ENCODE measurements around the gene TSPAN10. TPM values are rescaled to one million over a fixed set of nuclear protein-coding genes. Genes with fewer than 3 reads are reported as not detected.
A peak's percentile ranks its signal among the peaks of the same experiment; 100 is the strongest.
"Not testable (repeated sequence)": the region's sequence is repeated elsewhere in the genome, so short reads cannot be mapped to it uniquely, and the experiment has no call there.

Gene TSPAN10
- total RNA-seq, 6 experiments from 2014 or later, result 14.3 to 19.6 (median 17.2) TPM

DNA sequence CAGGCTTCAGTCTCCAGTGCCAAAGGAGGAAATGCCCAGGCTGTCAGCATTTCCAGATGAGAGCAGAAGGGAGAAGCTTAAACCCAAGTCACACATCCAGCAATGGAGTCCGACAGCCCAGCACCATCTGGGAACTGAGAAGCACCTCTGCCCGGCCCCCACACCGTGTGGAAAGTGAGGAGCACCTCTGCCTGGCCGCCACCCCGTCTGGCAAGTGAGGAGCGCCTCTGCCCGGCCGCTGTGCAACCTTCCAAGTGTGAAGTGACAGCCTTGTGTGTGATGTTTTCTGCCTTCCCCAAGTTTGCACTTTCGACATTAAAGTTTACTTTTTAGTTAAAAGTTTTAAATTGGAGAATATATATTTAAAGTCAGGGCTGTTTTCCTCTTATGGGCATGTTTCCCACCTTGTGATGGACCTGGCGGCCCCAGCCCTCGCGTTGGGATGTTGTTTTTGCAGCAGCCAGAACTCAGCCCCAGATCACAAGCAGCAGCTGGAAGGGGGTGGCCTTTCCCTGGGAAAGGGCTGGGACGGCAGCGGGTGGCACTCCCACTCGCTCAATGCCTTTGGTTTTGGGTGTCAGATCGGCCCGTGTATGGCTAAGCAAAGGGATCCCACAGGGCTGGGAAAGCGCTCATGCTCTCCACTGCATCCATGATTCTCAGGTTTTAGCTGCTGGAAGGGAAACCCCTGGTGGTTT is 36.7 kb downstream of the TSPAN10 start:
- no peak for DNase-seq

DNA sequence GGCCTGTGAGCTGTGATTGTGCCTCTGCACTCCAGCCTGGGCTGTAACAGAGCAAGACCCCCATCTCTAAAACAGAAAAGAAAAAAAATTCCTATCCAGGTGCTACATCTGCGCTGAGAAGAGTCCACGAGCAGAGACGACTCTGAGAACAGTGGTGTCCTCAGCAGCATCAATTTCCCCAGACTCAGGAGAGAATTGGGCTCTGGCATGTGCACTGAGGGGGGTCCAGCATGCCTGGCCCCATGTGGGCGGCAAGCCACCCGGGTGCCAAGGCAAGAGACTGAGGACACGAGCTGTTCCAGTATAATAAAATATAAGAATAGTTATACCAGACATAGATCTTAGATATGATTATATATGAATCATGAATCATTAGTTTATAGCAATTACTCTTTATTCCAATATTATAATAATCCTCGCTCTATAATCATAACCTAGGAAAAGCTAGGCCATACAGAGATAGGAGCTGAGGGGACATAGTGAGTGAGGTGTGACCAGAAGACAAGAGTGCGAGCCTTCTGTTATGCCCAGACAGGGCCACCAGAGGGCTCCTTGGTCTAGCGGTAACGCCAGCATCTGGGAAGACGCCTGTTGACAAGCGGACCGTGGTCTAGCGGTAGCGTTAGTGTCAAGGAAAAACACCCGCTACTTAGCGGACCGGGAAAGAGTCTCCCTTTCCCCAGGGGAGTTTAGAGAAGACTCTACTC is 38.7 kb downstream of the TSPAN10 start:
- not testable (repeated sequence) for H3K9me3 Mint-ChIP-seq; H3K27ac Mint-ChIP-seq; H3K27me3 Mint-ChIP-seq (ENCODE audit: insufficient read depth); H3K36me3 Mint-ChIP-seq (ENCODE audit: low read depth); H3K4me3 Mint-ChIP-seq; H3K4me1 Mint-ChIP-seq (ENCODE audit: low read depth)
- TF ChIP-seq, protein P1, sequence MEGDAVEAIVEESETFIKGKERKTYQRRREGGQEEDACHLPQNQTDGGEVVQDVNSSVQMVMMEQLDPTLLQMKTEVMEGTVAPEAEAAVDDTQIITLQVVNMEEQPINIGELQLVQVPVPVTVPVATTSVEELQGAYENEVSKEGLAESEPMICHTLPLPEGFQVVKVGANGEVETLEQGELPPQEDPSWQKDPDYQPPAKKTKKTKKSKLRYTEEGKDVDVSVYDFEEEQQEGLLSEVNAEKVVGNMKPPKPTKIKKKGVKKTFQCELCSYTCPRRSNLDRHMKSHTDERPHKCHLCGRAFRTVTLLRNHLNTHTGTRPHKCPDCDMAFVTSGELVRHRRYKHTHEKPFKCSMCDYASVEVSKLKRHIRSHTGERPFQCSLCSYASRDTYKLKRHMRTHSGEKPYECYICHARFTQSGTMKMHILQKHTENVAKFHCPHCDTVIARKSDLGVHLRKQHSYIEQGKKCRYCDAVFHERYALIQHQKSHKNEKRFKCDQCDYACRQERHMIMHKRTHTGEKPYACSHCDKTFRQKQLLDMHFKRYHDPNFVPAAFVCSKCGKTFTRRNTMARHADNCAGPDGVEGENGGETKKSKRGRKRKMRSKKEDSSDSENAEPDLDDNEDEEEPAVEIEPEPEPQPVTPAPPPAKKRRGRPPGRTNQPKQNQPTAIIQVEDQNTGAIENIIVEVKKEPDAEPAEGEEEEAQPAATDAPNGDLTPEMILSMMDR (IDR thresholded peaks at IDR 0.05), result peak; percentile 79
- peak; percentile 26 for DNase-seq

More for the DNA sequence above, 36.7 kb downstream of the TSPAN10 start:
- Mint-ChIP-seq H3K27me3 (ENCODE audit: insufficient read depth) (peaks cover 1% of the 10 kb centered on the region), H3K4me3 (no peak overlapping the region), H3K4me1 (ENCODE audit: low read depth) (peaks cover 7% of the 10 kb centered on the region), H3K36me3 (ENCODE audit: low read depth) (peaks cover 5% of the 10 kb centered on the region; the same call in 1 of the 2 replicates), H3K27ac (no peak overlapping the region), H3K9me3 (no peaks in the 10 kb centered on the region)
- TF ChIP-seq, protein P1 (IDR thresholded peaks at IDR 0.05), result no peak

DNA sequence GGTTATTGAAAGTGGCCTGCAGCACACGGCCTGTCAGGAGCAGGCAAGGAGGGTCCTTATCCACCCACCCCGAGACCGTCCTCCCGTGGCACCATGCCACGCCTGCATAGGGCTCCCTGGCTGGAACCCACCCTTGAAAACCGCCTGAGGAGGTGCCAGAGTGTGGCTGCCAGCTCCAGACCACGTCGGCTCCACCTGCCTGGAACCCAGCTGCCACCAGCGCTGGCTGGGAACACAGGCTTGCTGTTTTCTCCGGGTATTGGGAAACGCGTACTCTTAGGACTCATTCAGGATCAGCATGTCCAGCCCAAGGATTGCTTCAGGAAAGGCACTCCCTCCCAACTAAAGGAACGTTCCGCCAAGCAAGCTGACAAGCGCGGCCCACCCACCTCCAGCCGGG is 39.9 kb downstream of the TSPAN10 start:
- Mint-ChIP-seq H3K27me3 (ENCODE audit: insufficient read depth) (peaks cover 1% of the 10 kb centered on the region), H3K9me3 (no peaks in the 10 kb centered on the region), H3K4me1 (ENCODE audit: low read depth) (peaks cover 7% of the 10 kb centered on the region), H3K36me3 (ENCODE audit: low read depth) (peaks cover 5% of the 10 kb centered on the region; the same call in 1 of the 2 replicates), H3K27ac (no peak overlapping the region), H3K4me3 (no peak overlapping the region)
- TF ChIP-seq, protein P1 (IDR thresholded peaks at IDR 0.05), result no peak
- no peak for DNase-seq

DNA sequence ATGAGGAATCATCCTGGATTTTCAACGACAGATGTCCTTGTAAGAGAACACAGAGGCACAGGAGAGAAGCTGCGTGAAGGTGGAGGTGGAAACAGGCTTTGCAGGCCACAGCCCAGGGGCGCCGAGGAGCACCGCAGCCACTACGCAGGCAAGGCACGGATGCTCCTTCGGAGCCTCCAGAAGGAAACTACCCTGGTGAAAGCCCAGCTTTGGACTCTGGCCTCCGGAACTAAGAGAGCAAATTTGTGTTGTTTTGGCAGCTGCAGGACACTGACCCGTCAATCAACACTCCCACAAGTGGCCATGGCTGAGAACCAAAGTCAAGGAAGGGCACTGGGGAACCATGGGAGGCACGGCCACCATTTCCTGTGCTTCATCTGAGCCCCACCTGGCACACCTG is 43.2 kb downstream of the TSPAN10 start:
- peaks cover 10% of the 10 kb centered on the region for H3K27me3 Mint-ChIP-seq (ENCODE audit: insufficient read depth)
- H3K4me1 Mint-ChIP-seq (ENCODE audit: low read depth), result peaks cover 25% of the 10 kb centered on the region
- H3K36me3 Mint-ChIP-seq (ENCODE audit: low read depth), result peaks cover 22% of the 10 kb centered on the region
- no peak overlapping the region for H3K27ac Mint-ChIP-seq
- no peak overlapping the region for H3K4me3 Mint-ChIP-seq
- H3K9me3 Mint-ChIP-seq, result no peaks in the 10 kb centered on the region
- no peak for DNase-seq
- TF ChIP-seq, protein P1 (IDR thresholded peaks at IDR 0.05), result no peak

DNA sequence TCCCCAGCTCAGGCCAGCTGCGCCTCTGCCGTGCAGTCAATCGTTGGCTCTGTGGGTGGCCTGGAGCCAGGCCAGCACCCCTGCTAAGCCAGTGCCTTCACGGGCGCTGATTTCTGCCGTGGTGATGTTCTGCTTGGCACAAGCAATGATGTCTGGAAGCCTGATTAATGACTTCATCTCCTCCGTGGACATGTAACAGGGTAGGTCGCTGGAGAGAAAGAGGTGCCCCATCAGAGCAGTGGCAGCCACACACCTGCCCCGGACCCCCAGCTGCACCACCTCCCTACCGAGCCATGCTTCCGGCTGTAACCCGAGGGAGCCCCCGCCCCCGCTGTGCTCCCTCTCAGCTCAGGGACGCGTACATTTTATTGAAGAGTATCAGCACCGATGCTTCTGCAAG is 44.7 kb downstream of the TSPAN10 start:
- peak overlapping the region; percentile 47 for H3K4me3 Mint-ChIP-seq
- peaks cover 24% of the 10 kb centered on the region for H3K4me1 Mint-ChIP-seq (ENCODE audit: low read depth)
- DNase-seq, result no peak
- TF ChIP-seq, protein P1 (IDR thresholded peaks at IDR 0.05), result no peak
- H3K9me3 Mint-ChIP-seq, result no peaks in the 10 kb centered on the region
- peaks cover 10% of the 10 kb centered on the region for H3K27me3 Mint-ChIP-seq (ENCODE audit: insufficient read depth)
- no peak overlapping the region for H3K27ac Mint-ChIP-seq
- peaks cover 23% of the 10 kb centered on the region for H3K36me3 Mint-ChIP-seq (ENCODE audit: low read depth)

All from HFFc6 (cell line).